HG03378 (cell line): ENCODE data around the gene DLG5.

ENCODE experiments used
- ATAC-seq: cut with Tn5 transposase; IDR thresholded peaks from one replicate; pipeline ENCODE4 v1.9.1; 2021; ENCODE audit warnings: mild to moderate bottlenecking, moderate library complexity; ENCODE audit not compliant: unreplicated experiment

DLG5 gene

GRCh38 chr10:77798940-77799339 lies 127.6 kb downstream of the DLG5 start:
- no peak for ATAC-seq

- ATAC-seq: no peak
Observed at GRCh38 chr10:77796311-77796915, 130.1 kb downstream of the DLG5 start.

GRCh38 chr10:77795426-77796055 lies 131.0 kb downstream of the DLG5 start:
- no peak for ATAC-seq

GRCh38 chr10:77794256-77795142 lies 132.1 kb downstream of the DLG5 start:
- ATAC-seq: no peak

- ATAC-seq: no peak
Observed at GRCh38 chr10:77793831-77794230, 132.7 kb downstream of the DLG5 start.

GRCh38 chr10:77792155-77792554 lies 134.4 kb downstream of the DLG5 start:
- no peak for ATAC-seq

- no peak for ATAC-seq
Observed at GRCh38 chr10:77791506-77791905, 135.0 kb downstream of the DLG5 start.

- no peak for ATAC-seq
Observed at GRCh38 chr10:77789861-77790260, 136.7 kb downstream of the DLG5 start.

GRCh38 chr10:77789016-77789415 lies 137.5 kb downstream of the DLG5 start:
- no peak for ATAC-seq

GRCh38 chr10:77788496-77789010 lies 138.0 kb downstream of the DLG5 start:
- no peak for ATAC-seq

GRCh38 chr10:77787440-77787839 lies 139.1 kb downstream of the DLG5 start:
- no peak for ATAC-seq

GRCh38 chr10:77784856-77785255 lies 141.7 kb downstream of the DLG5 start:
- no peak for ATAC-seq

- no peak for ATAC-seq
Observed at GRCh38 chr10:77782328-77783061, 144.1 kb downstream of the DLG5 start.

GRCh38 chr10:77781451-77782327 lies 144.9 kb downstream of the DLG5 start:
- no peak for ATAC-seq

- ATAC-seq: no peak
Observed at GRCh38 chr10:77780180-77780579, 146.4 kb downstream of the DLG5 start.

GRCh38 chr10:77776487-77776886 lies 150.1 kb downstream of the DLG5 start:
- ATAC-seq: no peak

- no peak for ATAC-seq
Observed at GRCh38 chr10:77774940-77775391, 151.6 kb downstream of the DLG5 start.

GRCh38 chr10:77773631-77774426 lies 152.7 kb downstream of the DLG5 start:
- ATAC-seq: no peak
